ENCODE data around the gene GRAMD1A.

The GRAMD1A gene

DNA sequence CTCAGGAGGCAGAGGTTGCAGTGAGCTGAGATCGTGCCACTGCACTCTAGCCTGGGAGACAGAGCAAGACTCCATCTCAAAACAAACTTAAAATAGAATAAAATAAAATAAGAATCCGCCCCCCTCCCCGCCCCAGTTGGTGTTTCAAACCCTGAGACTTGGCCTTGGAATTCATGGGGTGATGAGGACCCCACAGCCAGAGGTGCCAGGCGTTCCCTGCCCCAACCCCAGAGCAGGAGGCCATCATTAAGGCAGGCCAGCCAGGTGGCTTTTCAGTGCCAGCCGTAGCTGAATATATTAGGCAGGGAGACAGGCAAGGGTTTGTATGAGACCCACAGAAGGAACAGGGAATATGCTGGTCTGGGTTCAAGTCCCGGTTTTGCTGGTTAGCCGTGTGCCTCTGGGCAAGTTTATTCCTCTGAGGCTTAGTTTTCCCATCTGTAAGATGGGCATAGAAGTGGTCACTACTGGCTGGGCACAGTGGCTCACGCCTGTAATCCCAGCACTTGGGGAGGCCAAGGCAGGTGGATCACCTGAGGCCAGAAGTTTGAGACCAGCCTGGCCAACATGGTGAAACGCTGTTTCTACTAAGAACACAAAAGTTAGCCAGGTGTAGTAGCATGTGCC is 53.7 kb downstream of the GRAMD1A start:
- intact Hi-C loops (cut with DNase I; ENCODE audit: low total_unique reads): no loop called here
- H3K27ac ChIP-seq: no peak overlapping the region
- no peak overlapping the region for H3K4me3 ChIP-seq
- H3K36me3 ChIP-seq: no peaks in the 10 kb centered on the region
- H3K27me3 ChIP-seq: peaks cover 0 to 23% of the 10 kb centered on the region in 2 donors
- no peaks in the 10 kb centered on the region for H3K4me1 ChIP-seq
- TF ChIP-seq, protein P1, sequence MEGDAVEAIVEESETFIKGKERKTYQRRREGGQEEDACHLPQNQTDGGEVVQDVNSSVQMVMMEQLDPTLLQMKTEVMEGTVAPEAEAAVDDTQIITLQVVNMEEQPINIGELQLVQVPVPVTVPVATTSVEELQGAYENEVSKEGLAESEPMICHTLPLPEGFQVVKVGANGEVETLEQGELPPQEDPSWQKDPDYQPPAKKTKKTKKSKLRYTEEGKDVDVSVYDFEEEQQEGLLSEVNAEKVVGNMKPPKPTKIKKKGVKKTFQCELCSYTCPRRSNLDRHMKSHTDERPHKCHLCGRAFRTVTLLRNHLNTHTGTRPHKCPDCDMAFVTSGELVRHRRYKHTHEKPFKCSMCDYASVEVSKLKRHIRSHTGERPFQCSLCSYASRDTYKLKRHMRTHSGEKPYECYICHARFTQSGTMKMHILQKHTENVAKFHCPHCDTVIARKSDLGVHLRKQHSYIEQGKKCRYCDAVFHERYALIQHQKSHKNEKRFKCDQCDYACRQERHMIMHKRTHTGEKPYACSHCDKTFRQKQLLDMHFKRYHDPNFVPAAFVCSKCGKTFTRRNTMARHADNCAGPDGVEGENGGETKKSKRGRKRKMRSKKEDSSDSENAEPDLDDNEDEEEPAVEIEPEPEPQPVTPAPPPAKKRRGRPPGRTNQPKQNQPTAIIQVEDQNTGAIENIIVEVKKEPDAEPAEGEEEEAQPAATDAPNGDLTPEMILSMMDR (IDR thresholded peaks at IDR 0.05): no peak
- DNase-seq: no peak
- no peaks in the 10 kb centered on the region for H3K9me3 ChIP-seq

DNA sequence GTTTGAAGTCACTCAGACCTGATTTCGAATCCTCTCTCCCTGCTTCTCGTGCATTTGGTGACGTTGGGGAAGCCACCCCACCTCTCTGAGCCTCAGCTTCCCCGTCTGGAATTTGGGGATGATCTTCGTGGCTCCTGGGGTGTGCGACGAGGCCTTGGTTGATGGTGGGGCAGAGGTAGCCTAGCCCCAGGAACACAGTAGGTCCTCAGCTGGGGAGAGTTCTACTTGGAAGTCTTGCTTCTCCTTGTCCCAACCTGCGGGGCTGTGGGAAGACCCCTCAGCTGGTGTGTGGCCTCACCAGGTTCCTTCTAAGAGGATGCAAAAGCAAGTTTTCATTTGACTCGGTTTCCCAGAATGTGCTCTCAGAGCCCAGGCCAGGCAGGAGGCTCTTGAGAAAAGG is 54.5 kb downstream of the GRAMD1A start:
- no peaks in the 10 kb centered on the region for H3K36me3 ChIP-seq

DNA sequence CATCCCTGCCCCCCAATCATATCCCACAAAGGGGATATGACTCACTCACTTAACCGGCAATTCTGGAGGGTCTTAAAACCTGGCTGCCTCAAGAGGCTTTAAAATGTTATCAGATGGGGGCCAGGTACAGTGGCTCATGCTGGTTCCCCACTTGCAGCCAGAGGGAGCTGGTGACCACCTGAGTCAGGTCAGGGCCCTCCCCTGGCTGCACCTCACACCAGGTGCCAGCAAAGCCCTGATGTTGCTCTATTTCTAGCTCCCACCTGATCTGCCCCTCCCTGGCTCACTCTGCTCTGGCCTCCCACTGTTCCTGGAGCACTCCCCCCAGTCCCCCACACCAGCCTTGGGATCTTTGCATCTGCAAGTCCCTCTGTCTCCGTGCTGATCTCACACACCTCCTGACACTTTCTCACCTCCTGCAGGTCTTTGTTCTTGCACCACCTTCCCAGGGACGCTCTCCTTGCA is 55.6 kb downstream of the GRAMD1A start:
- H3K27me3 ChIP-seq: peaks cover 0 to 36% of the 10 kb centered on the region in 2 donors
- no peak overlapping the region for H3K27ac ChIP-seq
- intact Hi-C loops (cut with DNase I; ENCODE audit: low total_unique reads): no loop called here
- no peak overlapping the region for H3K4me3 ChIP-seq
- H3K9me3 ChIP-seq: no peaks in the 10 kb centered on the region
- no peaks in the 10 kb centered on the region for H3K4me1 ChIP-seq
- TF ChIP-seq, protein P1 (IDR thresholded peaks at IDR 0.05): no peak
- DNase-seq: no peak
- no peaks in the 10 kb centered on the region for H3K36me3 ChIP-seq

More for the DNA sequence above, 54.5 kb downstream of the GRAMD1A start:
- Histone ChIP-seq H3K27ac (no peak overlapping the region), H3K4me1 (no peaks in the 10 kb centered on the region), H3K27me3 (peaks cover 0 to 26% of the 10 kb centered on the region in 2 donors), H3K9me3 (no peaks in the 10 kb centered on the region), H3K4me3 (no peak overlapping the region)
- no peak for DNase-seq
- intact Hi-C loops (cut with DNase I; ENCODE audit: low total_unique reads): no loop called here
- TF ChIP-seq, protein P1 (IDR thresholded peaks at IDR 0.05): no peak

DNA sequence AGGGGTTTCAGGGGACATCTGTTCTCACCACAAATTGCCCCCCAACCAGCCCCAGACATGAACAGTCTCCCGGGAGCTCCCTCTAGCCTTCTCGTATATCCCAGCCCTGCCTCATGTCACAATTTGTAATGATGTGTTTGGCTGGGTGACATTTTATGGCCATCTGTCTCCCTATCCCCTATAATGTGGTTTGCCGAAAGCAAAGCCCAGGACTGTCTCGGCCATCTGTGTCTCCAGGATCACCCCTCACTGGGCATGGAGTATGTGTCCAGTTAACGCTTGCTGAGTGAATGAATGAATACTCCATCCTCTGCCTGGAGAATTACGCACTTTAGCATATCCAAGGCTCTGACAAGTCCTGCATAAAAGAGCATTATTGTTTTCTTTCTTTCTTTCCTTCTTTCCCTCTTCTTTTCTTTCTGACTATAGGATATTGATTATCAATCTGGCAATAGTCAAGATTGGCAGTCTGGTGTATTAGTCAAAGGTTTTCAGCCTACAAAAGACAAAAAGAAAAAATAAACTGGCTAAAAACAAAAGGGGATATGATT is 56.5 kb downstream of the GRAMD1A start:
- no peaks in the 10 kb centered on the region for H3K4me1 ChIP-seq
- H3K4me3 ChIP-seq: no peak overlapping the region
- no peaks in the 10 kb centered on the region for H3K36me3 ChIP-seq
- TF ChIP-seq, protein P1 (IDR thresholded peaks at IDR 0.05): no peak
- no peaks in the 10 kb centered on the region for H3K9me3 ChIP-seq
- intact Hi-C loops (cut with DNase I; ENCODE audit: low total_unique reads): no loop called here
- DNase-seq: no peak
- no peak overlapping the region for H3K27ac ChIP-seq
- peaks cover 0 to 36% of the 10 kb centered on the region in 2 donors for H3K27me3 ChIP-seq

DNA sequence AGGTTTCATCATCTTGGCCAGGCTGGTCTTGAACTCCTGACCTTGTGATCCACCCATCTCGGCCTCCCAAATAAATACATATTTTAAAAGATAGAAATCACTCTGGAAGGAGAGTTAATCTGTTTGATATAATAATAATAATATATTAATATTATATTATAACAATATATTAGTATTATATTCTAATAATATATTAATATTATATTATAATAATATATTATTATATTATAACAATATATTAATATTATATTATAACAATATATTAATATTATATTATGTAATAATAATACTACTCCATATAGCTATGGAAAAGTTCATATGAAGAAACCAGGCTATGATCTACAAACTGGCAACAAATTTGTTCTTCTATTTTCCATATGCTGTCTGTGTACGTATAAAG is 58.2 kb downstream of the GRAMD1A start:
- Histone ChIP-seq H3K27ac (no peak overlapping the region), H3K27me3 (peaks cover 0 to 36% of the 10 kb centered on the region in 2 donors), H3K4me3 (no peak overlapping the region), H3K9me3 (no peaks in the 10 kb centered on the region), H3K36me3 (no peaks in the 10 kb centered on the region), H3K4me1 (no peaks in the 10 kb centered on the region)
- intact Hi-C loops (cut with DNase I; ENCODE audit: low total_unique reads): no loop called here
- TF ChIP-seq, protein P1 (IDR thresholded peaks at IDR 0.05): no peak
- no peak for DNase-seq

Measured in tibial artery (tissue), 4 donors.